GM18873 (cell line): Measurements from ENCODE around the gene DENND1A.

Source experiments
- ATAC-seq: cut with Tn5 transposase; IDR thresholded peaks from one replicate; pipeline ENCODE4 v1.9.1; 2021; ENCODE audit warnings: mild to moderate bottlenecking, moderate library complexity, moderate number of reproducible peaks; ENCODE audit not compliant: unreplicated experiment, low FRiP score

DENND1A gene

GRCh38 chr9:123865226-123866000 is 64.5 kb downstream of the DENND1A start:
- ATAC-seq = no peak

GRCh38 chr9:123864251-123864650 is 65.7 kb downstream of the DENND1A start:
- no peak for ATAC-seq

- ATAC-seq = no peak
These were observed 66.6 kb downstream of the DENND1A start for GRCh38 chr9:123863164-123863855.

GRCh38 chr9:123861756-123862120 is 68.2 kb downstream of the DENND1A start:
- ATAC-seq = no peak

GRCh38 chr9:123861086-123861755 is 68.7 kb downstream of the DENND1A start:
- ATAC-seq = no peak

GRCh38 chr9:123860603-123861002 is 69.3 kb downstream of the DENND1A start:
- no peak for ATAC-seq

- no peak for ATAC-seq
These were observed 77.5 kb downstream of the DENND1A start for GRCh38 chr9:123852403-123852802.

GRCh38 chr9:123851851-123852250 is 78.1 kb downstream of the DENND1A start:
- ATAC-seq = no peak

- no peak for ATAC-seq
These were observed 81.4 kb downstream of the DENND1A start for GRCh38 chr9:123848447-123849085.

GRCh38 chr9:123846966-123847365 is 83.0 kb downstream of the DENND1A start:
- no peak for ATAC-seq

- ATAC-seq = no peak
These were observed 86.2 kb downstream of the DENND1A start for GRCh38 chr9:123843703-123844102.

GRCh38 chr9:123835821-123836220 is 94.1 kb downstream of the DENND1A start:
- no peak for ATAC-seq

GRCh38 chr9:123834889-123835562 is 94.9 kb downstream of the DENND1A start:
- no peak for ATAC-seq

- no peak for ATAC-seq
These were observed 95.6 kb downstream of the DENND1A start for GRCh38 chr9:123834218-123834888.

- ATAC-seq = no peak
These were observed 96.9 kb downstream of the DENND1A start for GRCh38 chr9:123832858-123833650.

GRCh38 chr9:123832176-123832575 is 97.8 kb downstream of the DENND1A start:
- ATAC-seq = no peak

- no peak for ATAC-seq
These were observed 101.5 kb downstream of the DENND1A start for GRCh38 chr9:123828449-123828848.

GRCh38 chr9:123825342-123826060 is 104.4 kb downstream of the DENND1A start:
- no peak for ATAC-seq
